HG03460 (cell line): ENCODE results near the gene AIFM1.
"Not testable (repeated sequence)": the region's sequence is repeated elsewhere in the genome, so short reads cannot be mapped to it uniquely, and the experiment has no call there.

ENCODE experiments used
- ATAC-seq: cut with Tn5 transposase; IDR thresholded peaks from one replicate; pipeline ENCODE4 v1.9.1; 2021; ENCODE audit not compliant: unreplicated experiment

Gene AIFM1

GRCh38 chrX:130120746-130121504 lies 44.7 kb downstream of the AIFM1 start:
- peak; percentile 69 for ATAC-seq

DNA sequence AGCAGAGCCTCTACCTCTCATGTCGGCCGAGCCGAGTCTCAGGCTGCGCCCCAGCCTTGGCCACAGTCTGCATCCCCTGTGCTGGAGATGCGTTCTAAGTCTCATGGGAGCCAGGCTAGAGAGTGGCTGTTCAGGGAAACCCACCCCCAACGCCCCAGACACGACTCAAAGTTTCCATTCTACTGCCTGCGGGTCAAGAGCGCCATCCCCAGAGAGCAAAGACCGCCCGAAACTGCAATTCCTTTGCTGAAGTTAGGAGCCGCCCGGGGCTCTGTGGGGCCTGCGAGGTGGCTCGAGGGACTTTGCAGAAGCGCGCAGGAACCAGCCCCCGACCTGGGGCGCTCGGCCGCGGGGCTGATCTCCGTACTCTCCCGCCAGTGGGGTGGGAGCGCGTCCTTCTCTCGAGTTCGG lies 45.3 kb downstream of the AIFM1 start:
- peak; percentile 46 for ATAC-seq

DNA sequence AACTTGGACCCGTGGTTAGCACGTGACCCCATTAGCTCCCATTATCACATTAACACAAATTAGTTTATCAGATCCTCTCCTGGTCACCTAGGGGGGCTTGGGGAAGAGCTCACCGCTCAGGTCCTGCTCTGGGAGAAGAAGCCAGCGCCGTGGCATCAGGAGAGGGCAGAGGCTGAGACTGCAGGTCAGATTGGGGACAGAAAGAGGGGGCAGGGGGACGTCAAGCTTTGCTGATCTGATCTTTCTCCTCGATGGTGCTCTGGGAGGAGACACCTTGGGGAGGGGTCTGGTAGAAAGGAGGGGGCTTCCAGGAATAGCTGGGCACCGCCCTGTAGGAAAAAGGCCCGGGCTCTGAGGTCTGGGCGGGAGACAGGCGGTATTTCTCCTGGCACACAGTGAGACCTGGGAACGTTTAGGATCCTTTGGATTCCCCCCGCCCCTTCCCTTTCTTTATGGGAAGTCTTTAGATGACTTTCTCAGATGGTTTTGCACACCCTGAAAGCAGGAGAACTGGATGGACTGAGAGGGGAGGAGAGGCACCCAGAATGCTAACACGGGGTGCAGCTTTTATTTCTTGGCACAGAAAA lies 46.2 kb downstream of the AIFM1 start:
- ATAC-seq = no peak

GRCh38 chrX:130118441-130119311 lies 47.0 kb downstream of the AIFM1 start:
- ATAC-seq = no peak

DNA sequence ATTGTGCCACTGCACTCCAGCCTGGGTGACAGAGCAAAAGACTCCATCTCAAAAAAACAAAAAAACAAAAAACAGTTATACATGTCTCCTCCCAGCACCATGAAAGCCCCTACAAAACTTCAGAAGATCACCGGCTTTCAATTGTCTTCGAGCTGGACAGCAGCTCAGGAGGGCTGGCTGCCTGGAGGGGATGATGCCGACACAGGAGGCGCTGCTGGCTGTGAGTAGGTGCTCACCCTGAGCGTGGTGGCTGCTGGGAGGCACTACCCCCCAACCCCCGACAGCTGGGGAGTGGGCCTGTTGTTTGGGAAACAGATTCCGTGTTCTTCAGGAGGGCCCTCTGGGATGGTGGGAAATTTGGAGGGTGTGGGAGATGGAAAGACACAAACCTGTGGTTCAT lies 48.5 kb downstream of the AIFM1 start:
- ATAC-seq = no peak

- ATAC-seq = not testable (repeated sequence)
Measured at GRCh38 chrX:130115119-130115885, 50.3 kb downstream of the AIFM1 start.

- ATAC-seq = no peak
Measured at GRCh38 chrX:130114141-130114588, 51.5 kb downstream of the AIFM1 start.

GRCh38 chrX:130111220-130112154 lies 54.2 kb downstream of the AIFM1 start:
- ATAC-seq = no peak

- ATAC-seq = no peak
Measured at GRCh38 chrX:130110379-130111219, 55.0 kb downstream of the AIFM1 start, which contains the start of gene ELF4. TSS of gene ELF4 (minus strand) at chrX:130110497. CDS start at chrX:130081330, 29,167 bp downstream.

DNA sequence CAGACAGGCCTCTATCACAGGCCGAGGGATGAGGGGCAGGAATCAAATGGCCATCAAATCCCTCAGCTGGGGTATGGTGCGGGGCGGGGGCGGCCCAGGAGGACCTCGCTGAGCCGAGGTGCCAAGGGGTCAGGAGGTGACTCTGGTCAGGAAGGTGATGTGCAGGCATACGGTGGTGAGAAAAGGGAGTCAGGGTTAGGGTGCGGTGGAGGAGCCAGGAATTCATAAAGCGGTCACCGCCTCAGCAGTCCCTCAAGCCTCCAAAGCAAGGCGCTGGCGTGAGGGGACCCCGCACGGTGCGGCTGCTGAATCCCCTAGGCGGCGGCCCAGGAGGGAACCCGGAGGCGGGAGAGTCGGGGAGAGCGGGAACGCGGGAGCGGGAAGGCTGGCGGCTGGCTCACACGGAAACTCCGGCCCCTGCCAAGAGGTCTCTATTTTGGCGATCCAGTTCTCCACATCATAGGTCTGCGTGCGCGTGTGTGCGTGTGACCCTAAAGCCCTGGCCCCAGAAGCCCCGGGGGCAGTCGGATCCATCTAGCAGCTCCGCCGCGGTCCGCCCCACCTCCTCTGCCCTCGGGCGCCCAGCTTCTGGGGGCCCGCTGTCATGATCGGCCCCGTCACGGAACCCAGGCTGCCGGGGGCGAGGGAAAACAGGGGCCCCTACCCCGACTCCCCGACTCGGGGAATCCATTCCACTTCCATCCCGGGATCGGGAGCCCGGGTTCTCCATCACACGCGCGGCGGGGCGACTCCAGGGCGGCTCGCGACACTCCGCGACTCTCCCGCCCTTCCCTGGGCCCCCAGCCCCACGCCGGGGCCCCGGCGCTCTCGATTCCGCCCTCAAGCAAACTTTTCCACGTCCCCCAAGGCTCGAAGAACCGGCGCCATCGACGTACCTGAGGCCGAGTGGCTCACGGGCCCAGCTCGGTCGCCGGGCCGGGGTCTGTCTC lies 55.9 kb downstream of the AIFM1 start:
- no peak for ATAC-seq

DNA sequence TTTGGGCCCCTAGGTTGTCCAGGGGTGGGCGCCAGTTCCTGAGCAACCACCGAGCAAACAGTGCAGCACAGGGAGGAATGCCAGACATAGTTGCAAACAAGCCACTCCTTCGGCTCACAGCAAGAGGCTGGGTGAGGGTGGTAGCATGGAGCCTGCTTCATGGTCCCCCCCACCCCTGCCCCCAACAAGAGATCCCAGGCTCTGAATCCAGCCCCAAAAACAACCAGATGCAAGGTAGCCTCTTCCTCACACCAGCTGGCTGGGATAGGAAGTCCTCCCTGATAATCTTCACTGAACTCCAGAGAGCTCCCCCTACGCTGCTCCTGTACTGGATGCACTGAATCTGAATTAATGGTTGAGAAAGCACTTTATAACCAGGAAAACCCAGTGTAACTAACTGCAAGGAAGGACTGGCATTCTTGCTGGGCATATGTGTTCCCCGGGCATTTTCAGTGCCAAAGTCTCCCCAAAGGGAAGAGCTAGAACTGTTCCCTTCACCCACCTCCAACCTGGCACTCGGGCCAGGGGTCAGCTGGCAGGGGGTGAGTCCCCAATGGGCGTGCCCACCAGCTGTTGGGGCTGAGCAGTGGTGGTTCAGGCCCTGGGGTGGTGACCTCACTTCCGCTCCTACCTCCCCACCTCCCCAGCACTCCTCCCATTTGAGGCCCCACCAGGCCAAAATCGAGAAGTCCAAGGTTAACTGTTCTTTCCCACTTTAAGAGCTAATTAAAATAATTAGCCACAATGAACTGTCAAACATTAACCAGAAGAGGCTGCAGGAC lies 56.8 kb downstream of the AIFM1 start:
- peak; percentile 81 for ATAC-seq

DNA sequence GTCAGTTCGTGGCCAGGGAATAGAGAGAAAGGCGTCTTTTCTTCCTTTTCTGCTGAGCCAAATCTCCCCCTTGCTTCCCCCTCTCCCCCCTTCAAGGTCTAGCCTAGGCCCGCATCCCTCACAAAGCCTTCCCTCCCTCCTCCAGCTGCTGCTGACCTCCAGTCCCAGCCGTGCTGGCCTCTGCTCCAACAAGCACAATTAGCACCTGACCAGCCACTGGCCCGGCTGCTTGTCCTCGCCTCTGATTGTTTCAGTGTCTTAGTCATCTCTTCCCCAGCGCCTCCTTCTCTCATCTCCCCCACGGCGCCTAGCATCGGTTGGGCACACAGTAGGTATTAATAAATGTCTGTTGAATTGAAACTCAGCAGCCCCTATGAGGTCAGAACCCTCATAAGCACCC lies 59.6 kb downstream of the AIFM1 start:
- no peak for ATAC-seq

- no peak for ATAC-seq
Measured at GRCh38 chrX:130105244-130105643, 60.4 kb downstream of the AIFM1 start.

- ATAC-seq = no peak
Measured at GRCh38 chrX:130103605-130104004, 62.0 kb downstream of the AIFM1 start.

DNA sequence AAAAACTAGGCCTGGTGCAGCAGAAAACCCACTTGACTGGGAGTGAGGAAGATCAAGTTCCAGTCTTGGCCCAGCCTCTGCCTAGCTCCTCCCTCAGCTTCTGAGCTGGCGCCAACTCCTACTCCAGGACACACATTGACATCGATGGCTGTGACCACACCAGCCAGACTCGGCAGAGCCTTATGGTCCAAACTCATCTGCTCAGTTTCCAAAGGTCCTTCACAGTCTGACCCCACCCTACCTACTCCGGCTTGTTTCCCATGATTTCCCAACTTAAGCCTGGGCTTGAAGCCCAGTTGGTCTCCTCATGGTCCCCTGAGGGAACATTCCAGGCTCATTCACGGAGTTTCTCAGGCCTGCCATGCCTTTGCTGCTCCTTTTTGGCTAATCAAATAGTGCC lies 65.5 kb downstream of the AIFM1 start:
- no peak for ATAC-seq

DNA sequence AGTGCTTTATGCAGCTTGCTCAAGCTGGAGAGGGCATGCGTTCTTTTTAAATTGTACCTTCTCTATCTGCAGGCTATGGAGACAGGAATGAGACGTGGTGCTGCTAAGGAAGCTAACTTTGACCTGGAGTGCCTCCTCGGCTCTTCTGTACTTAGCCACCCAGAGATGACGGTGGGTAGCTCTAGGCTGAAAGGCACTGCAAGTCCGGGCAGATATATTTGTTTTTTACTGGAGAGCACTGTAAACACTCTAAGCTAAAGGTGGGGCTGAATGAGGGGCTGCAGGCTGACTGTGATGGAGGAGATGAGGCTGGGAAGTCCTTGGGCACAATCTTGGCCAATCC lies 67.5 kb downstream of the AIFM1 start:
- no peak for ATAC-seq
